MM.1S (cell line): ENCODE measurements around the gene ELMO1.

Source experiments
- DNase-seq: peaks from one replicate; pipeline ENCODE4 v3.0.0-alpha.2; 2015
- H2AFZ ChIP-seq: fragments of 300-600 bp; sonication (generic); 2 replicates; pipeline ENCODE4 v1.6.0; 2016; ENCODE audit warnings: antibody characterized with exemption, low read length
- H3F3A ChIP-seq: fragments of 300-600 bp; sonication (generic); 2 replicates; pipeline ENCODE4 v1.6.1; 2016; ENCODE audit warnings: mild to moderate bottlenecking, antibody characterized with exemption, low read length, moderate library complexity, mixed read lengths; ENCODE audit not compliant: insufficient read depth
- H3K27ac ChIP-seq: fragments of 300-600 bp; sonication (generic); 2 replicates; pipeline ENCODE4 v1.5.1; 2016; ENCODE audit warnings: mild to moderate bottlenecking, low read length
- H3K27me3 ChIP-seq: fragments of 300-600 bp; sonication (generic); replicated peaks from 2 replicates; pipeline ENCODE4 v1.6.0; 2016; ENCODE audit warnings: low read length; ENCODE audit not compliant: insufficient read depth
- H3K36me3 ChIP-seq: fragments of 300-600 bp; sonication (generic); replicated peaks from 2 replicates; pipeline ENCODE4 v1.6.1; 2016; ENCODE audit warnings: mild to moderate bottlenecking, low read length, mixed read lengths; ENCODE audit not compliant: insufficient read depth
- H3K4me1 ChIP-seq: fragments of 300-600 bp; sonication (generic); 2 replicates; pipeline ENCODE4 v1.6.1; 2016; ENCODE audit warnings: low read length, mixed read lengths
- H3K4me2 ChIP-seq: fragments of 300-600 bp; sonication (generic); 2 replicates; pipeline ENCODE4 v1.6.0; 2016; ENCODE audit warnings: low read depth, low read length
- H3K4me3 ChIP-seq: fragments of 300-600 bp; sonication (generic); 2 replicates; pipeline ENCODE4 v1.5.1; 2016; ENCODE audit warnings: low read length, mixed read lengths
- H3K79me2 ChIP-seq: fragments of 300-600 bp; sonication (generic); 2 replicates; pipeline ENCODE4 v1.6.1; 2016; ENCODE audit warnings: mixed run types, low read length, mixed read lengths
- H3K9ac ChIP-seq: fragments of 300-600 bp; sonication (generic); 2 replicates; pipeline ENCODE4 v1.6.1; 2016; ENCODE audit warnings: low read length, mixed read lengths
- H3K9me2 ChIP-seq: fragments of 300-600 bp; sonication (generic); replicated peaks from 2 replicates; pipeline ENCODE4 v1.6.1; 2016; ENCODE audit warnings: mild to moderate bottlenecking, low read length, mixed read lengths; ENCODE audit not compliant: insufficient read depth
- H3K9me3 ChIP-seq: fragments of 300-600 bp; sonication (generic); replicated peaks from 2 replicates; pipeline ENCODE4 v1.6.1; 2016; ENCODE audit warnings: mild to moderate bottlenecking, low read length, mixed read lengths; ENCODE audit not compliant: insufficient read depth
- H4K20me1 ChIP-seq: fragments of 300-600 bp; sonication (generic); 2 replicates; pipeline ENCODE4 v1.6.1; 2016; ENCODE audit warnings: mild to moderate bottlenecking, low read length, moderate library complexity, mixed read lengths; ENCODE audit not compliant: insufficient read depth
- CTCF ChIP-seq: fragments of 300-600 bp; sonication (generic); IDR thresholded peaks from 2 replicates; pipeline ENCODE4 v1.5.1; 2016; ENCODE audit warnings: antibody characterized with exemption, low read length, mixed read lengths
- EZH2 ChIP-seq: fragments of 300-600 bp; sonication (generic); optimal IDR thresholded peaks from 2 replicates; pipeline ENCODE3; 2017; ENCODE audit warnings: low read depth, mild to moderate bottlenecking, antibody characterized with exemption, low read length, mixed read lengths
- EZH2phosphoT487 ChIP-seq: fragments of 300-600 bp; sonication (generic); IDR thresholded peaks from 2 replicates; pipeline ENCODE4 v1.6.1; 2018; ENCODE audit warnings: antibody characterized with exemption, low read length

The ELMO1 gene

GRCh38 chr7:37475646-37476045, 27.0 kb upstream of the ELMO1 start:
- H3K27ac ChIP-seq: no peak overlapping the region
- no peaks in the 10 kb centered on the region for H3K36me3 ChIP-seq
- no peak for DNase-seq
- no peaks in the 10 kb centered on the region for H3K27me3 ChIP-seq
- H3K4me2 ChIP-seq: no peak overlapping the region
- no peaks in the 10 kb centered on the region for H3K79me2 ChIP-seq
- H2AFZ ChIP-seq: no peak overlapping the region
- H3K4me3 ChIP-seq: no peak overlapping the region
- no peaks in the 10 kb centered on the region for H4K20me1 ChIP-seq
- H3K4me1 ChIP-seq: no peaks in the 10 kb centered on the region
- H3K9me3 ChIP-seq: no peaks in the 10 kb centered on the region
- no peak overlapping the region for H3K9ac ChIP-seq
- no peak for TF ChIP-seq EZH2phosphoT487
- TF ChIP-seq EZH2: no peak
- no peak for TF ChIP-seq CTCF
- H3F3A ChIP-seq: no peaks in the 10 kb centered on the region
- H3K9me2 ChIP-seq: no peaks in the 10 kb centered on the region

- no peak for DNase-seq
- Histone ChIP-seq H3K4me2 (no peak overlapping the region), H3K9me2 (no peaks in the 10 kb centered on the region), H4K20me1 (no peaks in the 10 kb centered on the region), H3K36me3 (no peaks in the 10 kb centered on the region), H3K9me3 (no peaks in the 10 kb centered on the region), H2AFZ (no peak overlapping the region), H3K27ac (no peak overlapping the region), H3K9ac (no peak overlapping the region), H3K4me1 (no peaks in the 10 kb centered on the region), H3K27me3 (no peaks in the 10 kb centered on the region), H3K4me3 (no peak overlapping the region), H3K79me2 (no peaks in the 10 kb centered on the region), H3F3A (no peaks in the 10 kb centered on the region)
- no peak for TF ChIP-seq EZH2phosphoT487
- no peak for TF ChIP-seq EZH2
- TF ChIP-seq CTCF: no peak
Measured at GRCh38 chr7:37471619-37472018, 23.0 kb upstream of the ELMO1 start.

DNA sequence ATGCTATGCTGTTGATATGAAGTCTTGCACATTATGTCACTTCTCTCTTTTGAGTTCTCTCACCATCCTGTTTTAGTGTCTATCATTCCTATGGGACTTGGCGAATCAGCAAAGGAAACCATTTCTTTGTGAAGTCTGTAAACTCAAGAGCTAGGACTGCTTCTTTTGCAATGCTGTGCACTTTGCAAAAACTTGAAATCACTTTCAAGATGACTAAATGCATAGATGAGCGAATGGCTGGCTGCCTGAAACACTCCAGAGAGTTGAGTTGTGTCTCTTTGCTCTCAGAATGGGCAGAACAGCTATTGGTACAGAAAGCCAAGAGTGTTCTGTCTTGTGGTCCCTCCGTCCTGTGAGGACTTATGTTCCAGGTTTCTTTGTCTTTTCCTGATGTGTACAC, 18.3 kb upstream of the ELMO1 start:
- no peaks in the 10 kb centered on the region for H3K9me2 ChIP-seq
- H3K27ac ChIP-seq: no peak overlapping the region
- H3K27me3 ChIP-seq: no peaks in the 10 kb centered on the region
- H3K4me1 ChIP-seq: no peaks in the 10 kb centered on the region
- TF ChIP-seq CTCF (no peak), EZH2 (no peak), EZH2phosphoT487 (no peak)
- H3K36me3 ChIP-seq: no peaks in the 10 kb centered on the region
- H3K9ac ChIP-seq: no peak overlapping the region
- no peaks in the 10 kb centered on the region for H4K20me1 ChIP-seq
- no peaks in the 10 kb centered on the region for H3K79me2 ChIP-seq
- no peak for DNase-seq
- no peak overlapping the region for H3K4me3 ChIP-seq
- no peak overlapping the region for H3K4me2 ChIP-seq
- no peaks in the 10 kb centered on the region for H3F3A ChIP-seq
- no peaks in the 10 kb centered on the region for H3K9me3 ChIP-seq
- H2AFZ ChIP-seq: no peak overlapping the region

GRCh38 chr7:37462138-37462537, 13.5 kb upstream of the ELMO1 start:
- Histone ChIP-seq H3K9ac (no peak overlapping the region), H4K20me1 (no peaks in the 10 kb centered on the region)

More at GRCh38 chr7:37462138-37462537, 13.5 kb upstream of the ELMO1 start:
- H3K4me1 ChIP-seq: no peaks in the 10 kb centered on the region
- H3K27ac ChIP-seq: no peak overlapping the region
- H2AFZ ChIP-seq: no peak overlapping the region
- H3K9me2 ChIP-seq: no peaks in the 10 kb centered on the region
- no peaks in the 10 kb centered on the region for H3K27me3 ChIP-seq
- no peak overlapping the region for H3K4me3 ChIP-seq
- H3K36me3 ChIP-seq: no peaks in the 10 kb centered on the region
- H3K79me2 ChIP-seq: no peaks in the 10 kb centered on the region
- no peaks in the 10 kb centered on the region for H3F3A ChIP-seq
- TF ChIP-seq EZH2: no peak
- no peak for TF ChIP-seq CTCF
- TF ChIP-seq EZH2phosphoT487: no peak
- no peaks in the 10 kb centered on the region for H3K9me3 ChIP-seq
- no peak overlapping the region for H3K4me2 ChIP-seq
- DNase-seq: no peak
